ENCODE data around the gene SLC5A11. TPM values are rescaled to one million over a fixed set of nuclear protein-coding genes. Genes with fewer than 3 reads are reported as not detected.

The SLC5A11 gene
- total RNA-seq, 1 donor from 2014 or later, result not detected

DNA sequence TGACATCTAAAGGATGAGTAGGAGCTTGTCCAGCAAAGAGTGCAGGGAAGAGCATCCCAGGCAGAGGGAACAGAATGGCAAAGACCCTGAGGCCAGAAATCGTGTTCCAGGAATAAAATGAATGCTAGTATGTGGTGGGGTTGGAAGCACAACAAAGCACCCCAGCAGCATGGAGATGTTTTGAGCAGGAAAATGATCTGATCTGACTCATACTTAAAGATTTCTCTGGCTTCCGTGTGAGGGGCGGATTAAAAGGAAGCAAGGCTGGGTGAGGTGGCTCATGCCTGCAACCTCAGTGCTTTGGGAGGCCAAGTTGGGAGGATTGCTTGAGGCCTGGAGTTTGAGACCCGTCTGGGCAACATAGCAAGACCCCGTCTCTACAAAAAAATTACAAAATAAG is 2.3 kb downstream of the SLC5A11 start:
- Mint-ChIP-seq H3K27ac (ENCODE audit: unreplicated experiment) (no peak overlapping the region), H3K4me1 (ENCODE audit: unreplicated experiment) (peaks cover 3% of the 10 kb centered on the region), H3K36me3 (ENCODE audit: unreplicated experiment) (no peaks in the 10 kb centered on the region), H3K27me3 (ENCODE audit: unreplicated experiment) (no peaks in the 10 kb centered on the region), H3K4me3 (ENCODE audit: unreplicated experiment) (no peak overlapping the region), H3K9me3 (ENCODE audit: unreplicated experiment) (no peaks in the 10 kb centered on the region)
- TF ChIP-seq, protein P1, sequence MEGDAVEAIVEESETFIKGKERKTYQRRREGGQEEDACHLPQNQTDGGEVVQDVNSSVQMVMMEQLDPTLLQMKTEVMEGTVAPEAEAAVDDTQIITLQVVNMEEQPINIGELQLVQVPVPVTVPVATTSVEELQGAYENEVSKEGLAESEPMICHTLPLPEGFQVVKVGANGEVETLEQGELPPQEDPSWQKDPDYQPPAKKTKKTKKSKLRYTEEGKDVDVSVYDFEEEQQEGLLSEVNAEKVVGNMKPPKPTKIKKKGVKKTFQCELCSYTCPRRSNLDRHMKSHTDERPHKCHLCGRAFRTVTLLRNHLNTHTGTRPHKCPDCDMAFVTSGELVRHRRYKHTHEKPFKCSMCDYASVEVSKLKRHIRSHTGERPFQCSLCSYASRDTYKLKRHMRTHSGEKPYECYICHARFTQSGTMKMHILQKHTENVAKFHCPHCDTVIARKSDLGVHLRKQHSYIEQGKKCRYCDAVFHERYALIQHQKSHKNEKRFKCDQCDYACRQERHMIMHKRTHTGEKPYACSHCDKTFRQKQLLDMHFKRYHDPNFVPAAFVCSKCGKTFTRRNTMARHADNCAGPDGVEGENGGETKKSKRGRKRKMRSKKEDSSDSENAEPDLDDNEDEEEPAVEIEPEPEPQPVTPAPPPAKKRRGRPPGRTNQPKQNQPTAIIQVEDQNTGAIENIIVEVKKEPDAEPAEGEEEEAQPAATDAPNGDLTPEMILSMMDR (IDR thresholded peaks at IDR 0.05), result no peak
- DNase-seq (ENCODE audit: extremely low spot score, unreplicated experiment), result no peak

DNA sequence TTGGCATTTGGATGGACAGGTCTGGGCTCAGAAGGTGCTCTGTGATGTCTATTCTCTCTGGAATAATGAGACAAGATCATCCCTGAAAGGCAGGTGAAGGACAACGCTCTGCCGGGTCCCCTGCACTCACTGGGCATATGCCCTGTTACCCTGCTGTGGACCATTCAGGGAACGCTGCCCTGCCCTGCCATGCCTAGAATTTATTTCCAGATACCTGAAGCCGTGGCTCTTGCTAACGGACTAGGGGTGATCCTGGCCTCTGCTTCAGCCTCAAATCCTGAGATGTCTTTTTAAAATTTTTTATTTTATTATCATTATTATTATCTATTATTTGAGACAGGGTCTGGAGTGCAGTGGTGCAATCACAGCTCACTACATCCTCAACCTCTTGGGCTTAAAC is 3.9 kb downstream of the SLC5A11 start:
- no peaks in the 10 kb centered on the region for H3K27me3 Mint-ChIP-seq (ENCODE audit: unreplicated experiment)
- H3K4me3 Mint-ChIP-seq (ENCODE audit: unreplicated experiment), result no peak overlapping the region
- no peaks in the 10 kb centered on the region for H3K9me3 Mint-ChIP-seq (ENCODE audit: unreplicated experiment)
- H3K36me3 Mint-ChIP-seq (ENCODE audit: unreplicated experiment), result no peaks in the 10 kb centered on the region
- no peak for DNase-seq (ENCODE audit: extremely low spot score, unreplicated experiment)
- H3K4me1 Mint-ChIP-seq (ENCODE audit: unreplicated experiment), result peaks cover 11% of the 10 kb centered on the region
- no peak overlapping the region for H3K27ac Mint-ChIP-seq (ENCODE audit: unreplicated experiment)
- TF ChIP-seq, protein P1 (IDR thresholded peaks at IDR 0.05), result no peak

DNA sequence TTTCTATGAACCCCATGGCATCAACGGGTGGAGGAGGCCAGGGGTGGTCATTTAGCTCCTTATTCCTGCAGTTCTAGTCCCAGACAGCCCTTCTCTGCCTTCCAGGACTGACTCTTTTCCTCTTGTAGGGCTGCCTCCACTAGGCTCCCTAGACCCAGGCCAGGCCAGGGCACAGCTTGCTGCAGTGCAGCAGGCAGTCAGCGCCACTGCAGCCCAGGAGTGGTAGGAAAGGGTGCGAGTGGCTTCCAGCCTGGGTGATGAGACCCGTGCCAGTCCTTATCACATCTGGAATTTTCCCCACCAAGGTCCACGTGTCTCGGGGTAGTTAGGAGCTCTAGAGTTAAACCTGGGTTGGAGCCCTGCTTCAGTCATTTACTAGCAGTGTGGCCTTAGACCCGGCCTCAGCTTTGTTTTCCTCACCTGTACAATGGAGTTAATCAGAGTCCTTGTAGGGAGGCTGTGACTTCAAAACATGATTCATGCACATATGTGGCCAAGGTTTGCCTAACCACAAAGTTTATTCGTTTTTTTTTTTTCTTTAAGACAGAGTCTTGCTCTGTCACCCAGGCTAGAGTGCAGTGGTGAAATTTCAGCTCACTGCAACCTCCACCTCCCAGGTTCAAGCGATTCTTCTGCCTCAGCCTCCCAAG is 4.7 kb downstream of the SLC5A11 start:
- Mint-ChIP-seq H3K9me3 (ENCODE audit: unreplicated experiment) (no peaks in the 10 kb centered on the region), H3K36me3 (ENCODE audit: unreplicated experiment) (no peaks in the 10 kb centered on the region), H3K27me3 (ENCODE audit: unreplicated experiment) (no peaks in the 10 kb centered on the region), H3K4me1 (ENCODE audit: unreplicated experiment) (peaks cover 11% of the 10 kb centered on the region), H3K27ac (ENCODE audit: unreplicated experiment) (no peak overlapping the region), H3K4me3 (ENCODE audit: unreplicated experiment) (no peak overlapping the region)
- DNase-seq (ENCODE audit: extremely low spot score, unreplicated experiment), result no peak
- TF ChIP-seq, protein P1 (IDR thresholded peaks at IDR 0.05), result no peak

DNA sequence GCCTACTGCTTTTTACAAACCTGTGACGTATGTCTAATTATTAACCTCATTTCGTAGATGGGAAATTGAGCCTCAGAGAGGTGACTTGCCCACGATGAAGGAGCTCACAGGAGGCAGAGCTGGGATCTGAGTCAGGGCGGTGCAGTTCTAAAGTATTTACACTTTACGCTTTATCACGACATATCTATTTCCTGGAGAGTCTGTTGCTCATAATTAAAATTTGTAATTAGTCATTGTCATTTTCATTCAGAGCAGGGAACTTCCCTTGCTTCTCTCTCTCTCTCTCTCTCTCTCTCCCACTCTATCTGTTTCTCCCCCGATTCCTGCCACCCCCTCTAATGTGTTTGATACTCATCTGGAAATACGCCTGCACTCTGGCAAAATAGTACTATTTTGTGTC is 5.9 kb downstream of the SLC5A11 start:
- no peak for DNase-seq (ENCODE audit: extremely low spot score, unreplicated experiment)
- no peaks in the 10 kb centered on the region for H3K9me3 Mint-ChIP-seq (ENCODE audit: unreplicated experiment)
- H3K4me1 Mint-ChIP-seq (ENCODE audit: unreplicated experiment), result peaks cover 11% of the 10 kb centered on the region
- TF ChIP-seq, protein P1 (IDR thresholded peaks at IDR 0.05), result no peak
- H3K4me3 Mint-ChIP-seq (ENCODE audit: unreplicated experiment), result no peak overlapping the region
- no peak overlapping the region for H3K27ac Mint-ChIP-seq (ENCODE audit: unreplicated experiment)
- H3K36me3 Mint-ChIP-seq (ENCODE audit: unreplicated experiment), result no peaks in the 10 kb centered on the region
- H3K27me3 Mint-ChIP-seq (ENCODE audit: unreplicated experiment), result no peaks in the 10 kb centered on the region

DNA sequence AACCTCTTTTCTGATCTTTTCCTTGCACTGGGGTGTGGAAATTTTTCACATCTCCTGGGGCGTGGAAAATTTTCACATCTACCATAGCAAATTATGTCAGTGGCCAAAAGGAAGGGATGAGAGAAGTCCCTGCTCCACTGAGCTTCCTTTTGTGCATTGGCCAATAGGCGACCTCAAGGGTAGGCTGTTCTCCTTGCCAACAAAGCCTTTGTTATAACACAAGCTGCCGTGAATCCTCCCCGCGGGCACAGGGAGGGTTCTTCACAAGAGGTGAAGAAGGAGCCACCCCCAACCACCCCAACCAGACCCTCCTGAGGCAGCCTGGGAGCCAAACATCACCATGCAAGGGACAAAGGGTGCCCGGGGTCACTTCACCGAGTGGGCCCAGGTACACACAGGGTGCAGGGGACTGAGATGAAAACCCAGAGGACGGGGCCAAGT is 6.5 kb downstream of the SLC5A11 start:
- no peaks in the 10 kb centered on the region for H3K9me3 Mint-ChIP-seq (ENCODE audit: unreplicated experiment)
- no peaks in the 10 kb centered on the region for H3K27me3 Mint-ChIP-seq (ENCODE audit: unreplicated experiment)
- H3K4me3 Mint-ChIP-seq (ENCODE audit: unreplicated experiment), result no peak overlapping the region
- no peak overlapping the region for H3K27ac Mint-ChIP-seq (ENCODE audit: unreplicated experiment)
- H3K4me1 Mint-ChIP-seq (ENCODE audit: unreplicated experiment), result peaks cover 11% of the 10 kb centered on the region
- TF ChIP-seq, protein P1 (IDR thresholded peaks at IDR 0.05), result no peak
- H3K36me3 Mint-ChIP-seq (ENCODE audit: unreplicated experiment), result no peaks in the 10 kb centered on the region
- no peak for DNase-seq (ENCODE audit: extremely low spot score, unreplicated experiment)

All from osteocyte (in vitro differentiated cells).